ENCODE data around the gene CHEK1. TPM values are rescaled to one million over a fixed set of nuclear protein-coding genes. Genes with fewer than 3 reads are reported as not detected.
"Not testable (repeated sequence)": the region's sequence is repeated elsewhere in the genome, so short reads cannot be mapped to it uniquely, and the experiment has no call there.

CHEK1 gene
- total RNA-seq (2021; fragmentation: NEBNext Ultra II Directional; extraction: Animal tissue kit (Norgen Biotek cat#: 25700)), result 10 to 100 TPM; 23.8 to 43.6 (median 39.7) TPM
- long read RNA-seq, full-length matches to known transcripts, result 4 of 15 reads
- long read RNA-seq, partial matches to known transcripts, result 3 of 15 reads
- long read RNA-seq, other reads (novel, unspliced or antisense), result 8 of 15 reads

DNA sequence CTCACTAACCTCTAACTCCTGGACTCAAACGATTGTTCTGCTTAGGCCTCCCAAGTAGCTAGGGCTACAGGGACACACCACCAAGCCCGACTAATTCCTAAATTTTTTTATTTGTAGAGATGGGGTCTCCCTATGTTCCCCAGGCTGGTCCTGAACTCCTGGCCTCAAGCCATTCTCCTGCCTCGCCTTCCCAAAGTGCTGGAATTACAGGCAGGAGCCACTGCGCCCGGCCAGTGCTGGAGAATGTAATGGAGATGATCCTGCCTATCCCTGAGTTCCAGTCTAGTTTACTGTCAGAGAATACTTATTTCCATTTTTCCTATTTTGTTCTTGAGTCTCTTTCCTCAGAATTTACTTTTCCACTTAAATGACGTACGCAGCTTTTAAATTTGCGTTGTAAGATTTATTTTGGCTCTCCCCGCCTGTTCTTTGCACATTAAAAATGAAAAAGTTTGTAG is at the start of gene CHEK1:
Gene CHEK1, plus strand, starts transcription at position 408 of the 458 bp plus-strand sequence. CDS start 1,606 bp downstream, outside the sequence.
- Mint-ChIP-seq H3K9me3 (no peaks in the 10 kb centered on the region), H3K4me3 (peak within 1 kb of the TSS; percentile 93)
- DNase-seq, result no peak

GRCh38 chr11:125577181-125577580 is 47.8 kb upstream of the CHEK1 start:
- H3K4me3 Mint-ChIP-seq; DNase-seq; H3K4me1 Mint-ChIP-seq (ENCODE audit: low read depth); H3K9me3 Mint-ChIP-seq; H3K27me3 Mint-ChIP-seq (ENCODE audit: insufficient read depth); H3K27ac Mint-ChIP-seq: not testable (repeated sequence)
- H3K36me3 Mint-ChIP-seq (ENCODE audit: low read depth), result peaks cover 32% of the 10 kb centered on the region

More for the DNA sequence above, at the start of gene CHEK1:
- H3K4me1 Mint-ChIP-seq (ENCODE audit: low read depth), result peaks cover 54% of the 10 kb centered on the region
- peaks cover 25% of the 10 kb centered on the region for H3K36me3 Mint-ChIP-seq (ENCODE audit: low read depth)
- TF ChIP-seq, protein P1, sequence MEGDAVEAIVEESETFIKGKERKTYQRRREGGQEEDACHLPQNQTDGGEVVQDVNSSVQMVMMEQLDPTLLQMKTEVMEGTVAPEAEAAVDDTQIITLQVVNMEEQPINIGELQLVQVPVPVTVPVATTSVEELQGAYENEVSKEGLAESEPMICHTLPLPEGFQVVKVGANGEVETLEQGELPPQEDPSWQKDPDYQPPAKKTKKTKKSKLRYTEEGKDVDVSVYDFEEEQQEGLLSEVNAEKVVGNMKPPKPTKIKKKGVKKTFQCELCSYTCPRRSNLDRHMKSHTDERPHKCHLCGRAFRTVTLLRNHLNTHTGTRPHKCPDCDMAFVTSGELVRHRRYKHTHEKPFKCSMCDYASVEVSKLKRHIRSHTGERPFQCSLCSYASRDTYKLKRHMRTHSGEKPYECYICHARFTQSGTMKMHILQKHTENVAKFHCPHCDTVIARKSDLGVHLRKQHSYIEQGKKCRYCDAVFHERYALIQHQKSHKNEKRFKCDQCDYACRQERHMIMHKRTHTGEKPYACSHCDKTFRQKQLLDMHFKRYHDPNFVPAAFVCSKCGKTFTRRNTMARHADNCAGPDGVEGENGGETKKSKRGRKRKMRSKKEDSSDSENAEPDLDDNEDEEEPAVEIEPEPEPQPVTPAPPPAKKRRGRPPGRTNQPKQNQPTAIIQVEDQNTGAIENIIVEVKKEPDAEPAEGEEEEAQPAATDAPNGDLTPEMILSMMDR (IDR thresholded peaks at IDR 0.05), result no peak
- peak within 1 kb of the TSS; percentile 89 for H3K27ac Mint-ChIP-seq
- H3K27me3 Mint-ChIP-seq (ENCODE audit: insufficient read depth), result peaks cover 10% of the 10 kb centered on the region

GRCh38 chr11:125578783-125579182 is 46.2 kb upstream of the CHEK1 start:
- Mint-ChIP-seq H3K36me3 (ENCODE audit: low read depth) (peaks cover 39% of the 10 kb centered on the region), H3K9me3 (no peaks in the 10 kb centered on the region), H3K4me3 (no peak overlapping the region), H3K4me1 (ENCODE audit: low read depth) (no peaks in the 10 kb centered on the region), H3K27ac (no peak overlapping the region), H3K27me3 (ENCODE audit: insufficient read depth) (no peaks in the 10 kb centered on the region)
- DNase-seq, result no peak
- TF ChIP-seq, protein P1 (IDR thresholded peaks at IDR 0.05), result no peak

- Mint-ChIP-seq H3K27me3 (ENCODE audit: insufficient read depth) (peaks cover 1% of the 10 kb centered on the region; the same call in 1 of the 2 replicates), H3K9me3 (no peaks in the 10 kb centered on the region), H3K36me3 (ENCODE audit: low read depth) (peaks cover 41% of the 10 kb centered on the region), H3K4me3 (no peak overlapping the region), H3K4me1 (ENCODE audit: low read depth) (no peaks in the 10 kb centered on the region), H3K27ac (no peak overlapping the region)
- no peak for DNase-seq
- TF ChIP-seq, protein P1 (IDR thresholded peaks at IDR 0.05), result no peak
Observed at GRCh38 chr11:125579811-125580210, 45.2 kb upstream of the CHEK1 start.

- Mint-ChIP-seq H3K4me3 (no peak overlapping the region), H3K27me3 (ENCODE audit: insufficient read depth) (peaks cover 1% of the 10 kb centered on the region; the same call in 1 of the 2 replicates), H3K9me3 (no peaks in the 10 kb centered on the region), H3K27ac (no peak overlapping the region), H3K36me3 (ENCODE audit: low read depth) (peaks cover 26% of the 10 kb centered on the region), H3K4me1 (ENCODE audit: low read depth) (peaks cover 11% of the 10 kb centered on the region)
- TF ChIP-seq, protein P1 (IDR thresholded peaks at IDR 0.05), result no peak
- no peak for DNase-seq
Observed at GRCh38 chr11:125583496-125583895, 41.5 kb upstream of the CHEK1 start.

- H3K27me3 Mint-ChIP-seq (ENCODE audit: insufficient read depth), result peaks cover 1% of the 10 kb centered on the region; the same call in 1 of the 2 replicates
- peaks cover 19% of the 10 kb centered on the region for H3K4me1 Mint-ChIP-seq (ENCODE audit: low read depth)
- H3K27ac Mint-ChIP-seq, result no peak overlapping the region
- no peaks in the 10 kb centered on the region for H3K9me3 Mint-ChIP-seq
- no peak for DNase-seq
- peaks cover 19% of the 10 kb centered on the region for H3K36me3 Mint-ChIP-seq (ENCODE audit: low read depth)
- TF ChIP-seq, protein P1 (IDR thresholded peaks at IDR 0.05), result no peak
- H3K4me3 Mint-ChIP-seq, result no peak overlapping the region
Observed at GRCh38 chr11:125585487-125585886, 39.5 kb upstream of the CHEK1 start.

Data from HFFc6 (cell line).